DMS 273 treated with DMSO at 0.1 percent for 48 hours (cell line): Measurements from ENCODE around the gene SCFD2.
A peak's percentile ranks its signal among the peaks of the same experiment; 100 is the strongest.
"Not testable (repeated sequence)": the region's sequence is repeated elsewhere in the genome, so short reads cannot be mapped to it uniquely, and the experiment has no call there.

Experiments
- DNase-seq: peaks from one replicate; lab custom pipeline; 2025; lab: John Stamatoyannopoulos, UW

SCFD2 gene

GRCh38 chr4:53050361-53050774, 315.5 kb downstream of the SCFD2 start:
- no peak for DNase-seq

DNA sequence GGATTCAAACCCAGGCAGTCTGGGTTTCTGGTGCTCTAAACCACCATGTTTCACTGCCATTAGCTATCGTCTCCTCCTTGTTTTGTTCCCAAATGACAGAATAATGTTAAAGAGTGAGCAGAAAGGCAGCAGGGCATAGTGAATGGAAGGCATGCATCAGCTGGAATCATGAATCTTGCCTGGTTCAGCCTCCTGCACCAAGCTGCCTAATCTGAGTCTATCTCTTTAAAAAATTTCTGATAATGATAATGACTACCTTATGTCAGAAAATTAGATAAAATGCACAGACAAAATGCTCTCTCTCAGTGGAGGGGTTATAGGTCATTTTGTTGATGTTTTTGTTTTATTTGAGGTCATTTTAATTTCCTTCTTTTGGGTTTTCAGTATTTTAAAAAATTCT, 316.3 kb downstream of the SCFD2 start:
- no peak for DNase-seq

GRCh38 chr4:53044651-53044960, 321.3 kb downstream of the SCFD2 start:
- no peak for DNase-seq

- DNase-seq, result peak; percentile 87
These were observed 321.8 kb downstream of the SCFD2 start for GRCh38 chr4:53043891-53044650.

GRCh38 chr4:53043055-53043454, 322.8 kb downstream of the SCFD2 start:
- peak; percentile 90 for DNase-seq

DNA sequence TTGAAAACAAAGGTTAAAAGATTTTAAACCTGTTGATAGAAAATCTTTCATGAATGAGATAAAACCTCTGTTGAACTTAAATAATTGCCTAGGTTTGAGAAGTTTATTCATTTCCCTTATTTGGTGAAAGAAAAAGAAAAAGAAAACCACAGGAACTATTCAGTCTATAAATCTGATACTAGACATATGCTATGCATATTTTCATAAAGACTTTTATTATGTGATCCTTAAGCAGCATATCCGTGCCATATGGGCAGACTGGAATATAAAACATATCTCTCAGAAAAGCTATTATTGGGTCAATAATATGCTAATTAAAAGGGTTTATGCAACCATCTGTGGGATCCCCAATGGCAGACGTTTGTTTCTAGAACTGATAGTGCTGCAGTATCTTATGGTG, 325.0 kb downstream of the SCFD2 start:
- DNase-seq, result peak; percentile 55

DNA sequence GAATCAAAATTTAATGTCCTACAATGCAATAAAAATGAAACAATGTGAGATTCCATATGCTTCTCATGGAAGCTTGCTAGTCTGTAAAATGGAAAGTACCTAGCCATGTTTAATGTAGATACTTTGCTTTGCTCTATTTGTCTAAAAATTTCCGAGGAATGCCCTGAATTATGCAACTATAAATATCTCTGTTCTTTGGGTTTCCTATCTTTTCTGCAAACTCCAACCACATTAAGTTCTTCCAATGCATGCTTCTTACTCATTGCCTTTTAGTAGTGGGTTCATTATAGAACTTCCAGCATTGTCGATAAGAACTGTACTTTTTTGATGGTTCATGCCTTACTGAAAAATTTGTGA, 325.4 kb downstream of the SCFD2 start:
- DNase-seq, result no peak

- no peak for DNase-seq
These were observed 326.0 kb downstream of the SCFD2 start for GRCh38 chr4:53039741-53040458.

DNA sequence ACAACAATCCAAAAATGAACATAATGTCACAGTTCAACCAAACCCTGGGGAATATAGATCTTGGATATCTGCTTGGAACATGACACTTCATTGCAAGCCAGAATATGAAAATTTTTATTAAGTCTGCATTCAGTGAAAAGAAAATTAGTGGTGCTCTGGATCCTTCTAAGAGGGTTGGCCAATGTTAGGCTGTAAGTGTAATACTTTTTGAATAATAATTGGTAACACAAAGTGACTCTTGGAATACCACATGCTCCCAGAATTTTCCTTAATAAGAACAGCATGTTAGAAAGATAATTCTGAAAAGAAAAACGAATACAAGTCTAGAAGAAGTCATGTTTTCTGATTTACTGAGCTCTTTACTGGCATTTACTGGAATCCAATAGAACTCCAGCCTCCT, 328.0 kb downstream of the SCFD2 start:
- no peak for DNase-seq

GRCh38 chr4:53032908-53033307, 333.0 kb downstream of the SCFD2 start:
- DNase-seq, result not testable (repeated sequence)

- no peak for DNase-seq
These were observed 339.6 kb downstream of the SCFD2 start for GRCh38 chr4:53026233-53026632.

DNA sequence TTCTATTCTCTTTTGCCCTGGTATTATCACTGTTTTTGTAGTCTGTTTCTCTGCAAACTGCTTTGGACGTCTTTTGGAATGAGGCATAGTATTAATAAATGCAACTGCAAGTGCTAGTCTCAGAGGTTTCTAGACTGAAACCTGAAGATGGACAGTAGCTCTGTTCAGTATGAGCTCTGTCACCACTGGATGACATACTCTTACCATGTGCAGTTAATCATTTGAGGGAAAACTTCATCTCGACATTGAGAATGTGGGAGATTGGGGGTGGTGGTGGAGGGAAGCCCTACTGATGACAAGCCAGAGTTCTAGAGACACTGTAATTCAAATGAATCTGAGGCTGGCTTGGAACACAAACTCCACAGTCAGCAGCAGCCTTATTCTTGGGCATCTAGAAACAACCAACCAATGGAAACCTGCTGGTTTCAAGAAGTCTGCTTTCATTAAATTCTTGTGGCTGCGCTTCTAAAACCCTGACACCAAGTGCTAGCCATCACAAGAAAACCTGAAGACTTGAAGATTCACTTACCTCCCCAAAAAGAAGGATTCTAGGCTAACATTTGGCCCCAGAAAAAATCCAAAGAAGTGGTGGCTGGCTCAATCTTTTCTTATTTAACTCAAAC, 342.1 kb downstream of the SCFD2 start:
- DNase-seq, result no peak

- DNase-seq, result no peak
These were observed 343.3 kb downstream of the SCFD2 start for GRCh38 chr4:53022513-53023100.

GRCh38 chr4:53021754-53022512, 343.9 kb downstream of the SCFD2 start:
- no peak for DNase-seq

DNA sequence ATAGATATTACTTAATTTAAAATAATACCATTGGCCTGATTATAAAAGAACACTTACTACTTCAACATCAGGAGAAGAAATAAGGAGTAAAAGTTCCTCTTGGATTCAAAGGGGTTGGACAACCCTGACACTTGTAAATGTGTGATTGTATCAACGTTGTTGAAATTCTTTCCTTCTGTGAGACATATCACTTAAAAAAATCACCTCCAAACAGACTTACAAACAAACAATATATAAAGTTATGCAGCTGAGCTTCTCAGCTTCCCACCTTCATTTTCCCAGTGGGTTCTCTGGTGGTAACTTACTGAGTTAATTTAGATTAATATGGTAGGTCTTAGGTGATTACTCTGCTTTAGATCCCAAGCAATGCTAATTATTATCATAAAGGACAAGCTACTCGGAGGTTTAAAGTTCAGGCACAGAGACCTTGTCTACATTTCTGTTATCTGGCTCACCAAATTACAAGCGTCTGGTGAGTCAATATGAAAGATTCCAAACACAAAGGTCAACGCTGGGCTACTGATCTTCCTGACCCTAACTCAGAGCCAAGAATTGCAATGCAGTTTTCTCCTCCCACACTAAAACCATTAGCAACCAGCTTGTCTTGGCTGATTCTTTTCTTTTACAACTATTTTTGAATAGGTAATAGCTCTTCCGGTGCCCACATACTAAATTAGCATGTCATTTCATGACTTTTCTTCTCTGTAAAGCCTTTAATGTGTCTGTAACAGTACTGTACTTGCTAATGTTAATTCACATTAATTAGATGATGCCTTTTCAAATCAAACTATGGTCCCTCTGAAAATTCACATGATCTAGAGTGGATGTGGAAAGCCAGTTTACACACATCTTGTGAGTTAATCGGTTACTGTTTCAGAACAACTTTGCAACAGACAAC, 346.1 kb downstream of the SCFD2 start:
- no peak for DNase-seq

- no peak for DNase-seq
These were observed 347.4 kb downstream of the SCFD2 start for GRCh38 chr4:53018471-53018870.

GRCh38 chr4:53016099-53016820, 349.6 kb downstream of the SCFD2 start:
- no peak for DNase-seq

GRCh38 chr4:53015681-53016080, 350.2 kb downstream of the SCFD2 start:
- peak; percentile 21 for DNase-seq

- no peak for DNase-seq
These were observed 351.0 kb downstream of the SCFD2 start for GRCh38 chr4:53014881-53015280.
